GM12865 (cell line): ENCODE measurements around the gene PRDM16.

Experiments
- DNase-seq: peaks from one replicate; pipeline ENCODE4 v3.0.0; 2010; ENCODE audit warnings: low read depth
- H3K4me3 ChIP-seq: 2 replicates; pipeline ENCODE4 v1.5.1; 2011; ENCODE audit warnings: mild to moderate bottlenecking, low read depth, low read length, control low read depth
- TF ChIP-seq, protein P1 (sequence below): IDR thresholded peaks from 2 replicates; pipeline ENCODE4 v1.5.1; 2011; ENCODE audit warnings: low read length, control low read depth, low read depth, inconsistent platforms; ENCODE audit not compliant: insufficient read depth; ENCODE audit errors: missing control alignments

The PRDM16 gene

DNA sequence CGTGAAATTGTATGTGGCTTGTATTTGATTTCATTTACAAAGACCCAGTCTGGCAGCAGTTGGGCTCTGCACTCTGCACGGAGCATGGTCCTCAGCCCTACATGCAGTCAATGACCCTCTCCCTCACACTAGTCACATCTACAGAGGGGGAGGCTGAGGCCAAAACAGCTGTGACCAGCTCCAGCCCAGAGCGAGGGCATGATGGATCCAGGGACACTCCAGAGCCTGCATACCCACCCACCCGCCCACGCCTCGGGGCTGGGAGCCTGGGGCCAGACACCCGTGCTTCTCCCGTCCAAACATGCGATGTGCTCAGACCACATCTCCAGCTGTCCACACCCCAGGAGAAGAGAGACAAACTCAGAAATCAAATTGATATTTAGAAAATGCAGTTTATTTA is 14.0 kb upstream of the PRDM16 start:
- TF ChIP-seq, protein P1, sequence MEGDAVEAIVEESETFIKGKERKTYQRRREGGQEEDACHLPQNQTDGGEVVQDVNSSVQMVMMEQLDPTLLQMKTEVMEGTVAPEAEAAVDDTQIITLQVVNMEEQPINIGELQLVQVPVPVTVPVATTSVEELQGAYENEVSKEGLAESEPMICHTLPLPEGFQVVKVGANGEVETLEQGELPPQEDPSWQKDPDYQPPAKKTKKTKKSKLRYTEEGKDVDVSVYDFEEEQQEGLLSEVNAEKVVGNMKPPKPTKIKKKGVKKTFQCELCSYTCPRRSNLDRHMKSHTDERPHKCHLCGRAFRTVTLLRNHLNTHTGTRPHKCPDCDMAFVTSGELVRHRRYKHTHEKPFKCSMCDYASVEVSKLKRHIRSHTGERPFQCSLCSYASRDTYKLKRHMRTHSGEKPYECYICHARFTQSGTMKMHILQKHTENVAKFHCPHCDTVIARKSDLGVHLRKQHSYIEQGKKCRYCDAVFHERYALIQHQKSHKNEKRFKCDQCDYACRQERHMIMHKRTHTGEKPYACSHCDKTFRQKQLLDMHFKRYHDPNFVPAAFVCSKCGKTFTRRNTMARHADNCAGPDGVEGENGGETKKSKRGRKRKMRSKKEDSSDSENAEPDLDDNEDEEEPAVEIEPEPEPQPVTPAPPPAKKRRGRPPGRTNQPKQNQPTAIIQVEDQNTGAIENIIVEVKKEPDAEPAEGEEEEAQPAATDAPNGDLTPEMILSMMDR: no peak
- DNase-seq: no peak
- H3K4me3 ChIP-seq: no peak overlapping the region

DNA sequence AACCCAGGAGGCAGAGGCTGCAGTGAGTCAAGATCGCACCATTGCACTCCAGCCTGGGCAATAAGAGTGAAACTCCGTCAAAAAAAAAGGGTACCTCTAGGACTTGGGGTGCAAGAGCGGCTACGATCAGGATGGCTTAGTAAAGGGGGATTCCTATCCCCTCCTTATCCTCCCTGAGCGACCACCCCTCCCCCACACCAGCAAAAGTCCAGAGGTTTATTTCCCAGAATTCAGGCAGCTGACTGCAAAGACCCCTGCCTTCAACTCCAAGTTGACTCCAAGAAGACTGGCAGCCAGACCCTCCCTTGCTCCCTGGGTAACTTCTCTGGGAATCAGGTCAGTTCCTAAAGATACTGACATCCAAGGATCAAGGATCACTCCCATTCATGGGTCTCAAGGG is 12.4 kb upstream of the PRDM16 start:
- no peak for DNase-seq
- TF ChIP-seq, protein P1: no peak
- H3K4me3 ChIP-seq: no peak overlapping the region

DNA sequence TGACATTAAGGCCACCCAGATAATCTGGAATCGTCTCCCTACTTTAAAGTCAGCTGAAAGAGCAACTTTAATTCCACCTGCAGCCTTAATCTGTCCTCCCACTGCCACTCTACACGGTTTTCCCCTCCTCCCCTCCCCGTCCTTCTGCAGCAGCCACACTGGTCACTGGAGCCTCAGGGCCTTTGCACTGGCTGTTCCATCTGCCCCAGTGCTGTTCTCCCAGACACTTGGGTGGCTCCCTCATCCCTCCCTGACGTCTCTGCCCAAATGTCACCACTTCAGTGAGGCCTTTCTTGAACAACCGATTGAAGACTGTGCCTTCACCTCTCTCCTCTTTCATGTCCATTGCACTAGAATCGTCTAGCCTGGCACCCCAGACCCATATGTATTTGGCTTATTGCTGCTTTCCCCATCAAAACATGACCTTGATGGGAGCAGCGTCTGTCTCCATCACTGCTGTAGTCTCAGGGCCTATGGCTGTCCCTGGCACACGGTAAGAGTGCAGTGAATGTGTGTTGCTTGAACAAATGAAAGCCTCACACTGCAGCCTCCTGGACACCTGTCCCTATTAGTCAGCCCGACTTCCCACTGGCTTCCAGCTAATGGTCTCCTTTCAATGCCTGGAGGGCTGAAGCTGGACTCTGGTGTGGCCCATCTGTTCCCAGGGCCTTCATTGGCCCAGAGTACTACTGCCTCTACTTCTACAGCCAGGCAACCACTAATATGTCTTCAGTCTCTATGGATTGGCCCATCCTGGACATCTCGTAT is 10.6 kb upstream of the PRDM16 start:
- TF ChIP-seq, protein P1: no peak
- H3K4me3 ChIP-seq: no peak overlapping the region
- DNase-seq: no peak

DNA sequence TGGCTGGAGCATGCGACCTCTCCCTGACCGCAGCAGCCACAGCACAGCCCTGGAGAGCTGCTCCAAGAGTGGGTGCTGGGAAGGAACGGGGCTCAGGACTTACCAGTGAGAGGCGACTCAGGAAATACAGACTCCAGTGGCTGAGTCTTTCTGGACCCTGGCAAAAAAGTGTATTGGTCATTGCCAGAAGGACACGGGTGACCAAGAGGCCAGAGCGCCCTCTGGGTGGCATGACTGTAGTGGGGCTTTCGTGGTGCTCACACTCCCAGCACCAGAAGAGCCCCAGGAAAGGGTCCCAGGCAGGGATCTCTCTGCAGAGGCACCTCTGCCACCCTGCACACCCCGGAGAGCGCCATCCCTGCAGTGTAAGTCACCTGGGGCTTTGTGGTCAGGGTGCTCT is 8.9 kb upstream of the PRDM16 start:
- TF ChIP-seq, protein P1: no peak
- no peak for DNase-seq
- no peak overlapping the region for H3K4me3 ChIP-seq

DNA sequence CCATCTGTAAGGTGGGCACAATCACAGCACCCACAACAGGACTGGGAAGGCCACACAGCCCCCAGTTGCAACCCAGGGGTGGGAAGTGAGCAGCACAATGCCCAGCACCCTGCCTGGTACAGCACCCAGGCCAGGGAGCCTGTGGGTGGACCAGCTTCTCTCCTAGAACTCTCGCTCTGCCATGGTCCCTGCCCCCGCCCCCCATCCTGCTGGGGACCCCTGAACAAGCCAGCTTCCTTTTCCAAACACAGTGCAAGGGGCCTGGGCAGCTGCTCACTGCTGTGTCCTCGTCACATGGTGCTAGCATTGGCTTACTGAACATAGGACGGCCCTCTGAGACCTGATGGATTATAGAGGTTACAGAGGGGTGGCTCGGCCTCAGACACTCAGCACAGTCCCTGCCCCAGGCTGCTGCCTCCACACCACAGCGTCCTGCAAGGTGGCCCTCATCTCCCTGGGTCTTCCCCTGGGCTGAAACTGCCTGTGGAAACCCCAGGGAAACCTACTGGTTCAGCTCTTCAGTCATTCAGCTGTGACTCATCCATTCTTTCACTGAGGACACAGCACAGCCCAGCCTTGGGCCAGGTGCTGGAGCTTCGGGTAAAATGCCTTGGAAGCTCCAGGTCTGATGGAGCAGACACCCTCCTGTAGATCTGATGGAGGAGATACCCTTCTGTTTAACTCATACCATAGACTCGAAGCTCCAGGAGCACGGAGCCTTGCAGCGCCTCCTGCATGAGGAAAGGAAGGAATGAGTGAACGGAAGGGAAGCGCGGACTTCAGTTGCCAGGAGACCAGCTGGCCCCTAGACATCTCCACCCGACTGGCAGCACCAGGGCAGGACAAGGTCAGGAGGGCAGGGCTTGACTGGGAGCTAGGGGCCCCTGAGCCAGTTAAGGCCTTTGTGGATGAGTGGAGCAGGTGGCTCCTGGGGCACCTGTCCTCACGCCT is 8.1 kb upstream of the PRDM16 start:
- TF ChIP-seq, protein P1: no peak
- no peak overlapping the region for H3K4me3 ChIP-seq
- DNase-seq: no peak

DNA sequence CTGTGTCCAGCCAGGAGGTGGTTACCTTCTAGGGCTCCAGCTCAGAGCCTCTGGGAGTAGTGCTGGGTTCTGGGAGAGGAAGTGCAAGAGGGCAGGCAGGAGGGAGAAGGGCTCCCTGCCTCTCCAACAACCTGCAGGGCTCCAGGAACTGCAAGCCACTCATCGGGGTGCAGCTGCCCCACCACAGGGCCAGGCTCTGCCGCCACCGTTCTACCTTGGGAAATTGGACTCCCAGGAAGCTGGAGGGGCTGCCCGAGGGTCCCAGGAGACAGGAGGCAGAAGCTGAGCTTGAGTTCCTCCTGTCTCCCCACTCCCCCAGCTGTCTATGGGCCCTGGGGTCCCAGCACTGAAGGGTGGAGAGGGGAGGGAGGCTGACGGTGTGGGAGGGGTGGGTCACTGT is 7.4 kb upstream of the PRDM16 start:
- TF ChIP-seq, protein P1: no peak
- no peak overlapping the region for H3K4me3 ChIP-seq
- DNase-seq: no peak
